Measurements from ENCODE around the gene C16orf89. TPM values are rescaled to one million over a fixed set of nuclear protein-coding genes. Genes with fewer than 3 reads are reported as not detected.

The C16orf89 gene
- total RNA-seq, 3 donors from 2014 or later (not counting 1 experiment from before 2014, with no cell fraction given), result not detected

- ATAC-seq, result no peak
- no peaks in the 10 kb centered on the region for H3K27me3 Mint-ChIP-seq (ENCODE audit: low read depth in 2 of 2)
- no peaks in the 10 kb centered on the region for H3K36me3 ChIP-seq (ENCODE audit: control insufficient read depth, insufficient read depth, low read length)
- 79% methylated on average over 9 of the region's 9 CpGs for WGBS (ENCODE audit: insufficient coverage)
- H3K9me3 Mint-ChIP-seq, result no peaks in the 10 kb centered on the region
- H3K27me3 ChIP-seq (ENCODE audit: control insufficient read depth, insufficient read depth, low read length), result no peaks in the 10 kb centered on the region
- H3K9me3 ChIP-seq (ENCODE audit: control insufficient read depth, insufficient read depth, low read length), result no peaks in the 10 kb centered on the region
- intact Hi-C loops (cut with micrococcal nuclease), result no loop called here
- no peak overlapping the region for H3K27ac Mint-ChIP-seq
- no peaks in the 10 kb centered on the region for H3K4me1 ChIP-seq (ENCODE audit: control insufficient read depth, insufficient read depth, low read length)
- no peak overlapping the region for H3K4me3 Mint-ChIP-seq
- no peak for TF ChIP-seq CTCF (IDR thresholded peaks at IDR 0.05)
- H3K36me3 Mint-ChIP-seq, result no peaks in the 10 kb centered on the region
- no peak overlapping the region for H3K4me3 ChIP-seq (ENCODE audit: low read length)
- no peak for DNase-seq
- no peaks in the 10 kb centered on the region for H3K4me1 Mint-ChIP-seq
- H3K27ac ChIP-seq (ENCODE audit: low read length), result no peak overlapping the region
These were observed 47.0 kb downstream of the C16orf89 start for GRCh38 chr16:5018793-5019192.

GRCh38 chr16:5017678-5017969 is 48.1 kb downstream of the C16orf89 start:
- 95% methylated on average over 5 of the region's 5 CpGs for WGBS (ENCODE audit: insufficient coverage)
- no peaks in the 10 kb centered on the region for H3K4me1 Mint-ChIP-seq
- H3K27me3 Mint-ChIP-seq (ENCODE audit: low read depth in 2 of 2), result no peaks in the 10 kb centered on the region
- H3K4me1 ChIP-seq (ENCODE audit: control insufficient read depth, insufficient read depth, low read length), result no peaks in the 10 kb centered on the region
- H3K9me3 ChIP-seq (ENCODE audit: control insufficient read depth, insufficient read depth, low read length), result no peaks in the 10 kb centered on the region
- no peak for ATAC-seq
- no peaks in the 10 kb centered on the region for H3K27me3 ChIP-seq (ENCODE audit: control insufficient read depth, insufficient read depth, low read length)
- no peak overlapping the region for H3K27ac Mint-ChIP-seq
- no peak for TF ChIP-seq CTCF (IDR thresholded peaks at IDR 0.05)
- H3K9me3 Mint-ChIP-seq, result no peaks in the 10 kb centered on the region
- no peaks in the 10 kb centered on the region for H3K36me3 Mint-ChIP-seq
- no peak overlapping the region for H3K4me3 Mint-ChIP-seq
- intact Hi-C loops (cut with micrococcal nuclease), result no loop called here
- no peak overlapping the region for H3K27ac ChIP-seq (ENCODE audit: low read length)
- H3K4me3 ChIP-seq (ENCODE audit: low read length), result no peak overlapping the region
- no peak for DNase-seq
- H3K36me3 ChIP-seq (ENCODE audit: control insufficient read depth, insufficient read depth, low read length), result no peaks in the 10 kb centered on the region

- H3K36me3 ChIP-seq (ENCODE audit: control insufficient read depth, insufficient read depth, low read length), result no peaks in the 10 kb centered on the region
- Mint-ChIP-seq H3K4me1 (no peaks in the 10 kb centered on the region), H3K9me3 (no peaks in the 10 kb centered on the region), H3K27me3 (ENCODE audit: low read depth in 2 of 2) (no peaks in the 10 kb centered on the region), H3K4me3 (no peak overlapping the region), H3K27ac (no peak overlapping the region), H3K36me3 (no peaks in the 10 kb centered on the region)
- H3K9me3 ChIP-seq (ENCODE audit: control insufficient read depth, insufficient read depth, low read length), result no peaks in the 10 kb centered on the region
- ATAC-seq (no peak), DNase-seq (no peak)
- no peaks in the 10 kb centered on the region for H3K4me1 ChIP-seq (ENCODE audit: control insufficient read depth, insufficient read depth, low read length)
- intact Hi-C loops (cut with micrococcal nuclease), result no loop called here
- no peaks in the 10 kb centered on the region for H3K27me3 ChIP-seq (ENCODE audit: control insufficient read depth, insufficient read depth, low read length)
- WGBS (ENCODE audit: insufficient coverage), result 74% methylated on average over 6 of the region's 6 CpGs
- H3K4me3 ChIP-seq (ENCODE audit: low read length), result no peak overlapping the region
- H3K27ac ChIP-seq (ENCODE audit: low read length), result no peak overlapping the region
- no peak for TF ChIP-seq CTCF (IDR thresholded peaks at IDR 0.05)
These were observed 48.6 kb downstream of the C16orf89 start for GRCh38 chr16:5016967-5017677.

GRCh38 chr16:5015887-5016286 is 49.9 kb downstream of the C16orf89 start:
- Mint-ChIP-seq H3K9me3 (no peaks in the 10 kb centered on the region), H3K36me3 (no peaks in the 10 kb centered on the region), H3K27ac (no peak overlapping the region), H3K4me1 (no peaks in the 10 kb centered on the region), H3K27me3 (ENCODE audit: low read depth in 2 of 2) (peaks cover 0 to 8% of the 10 kb centered on the region in 2 donors), H3K4me3 (no peak overlapping the region)
- no peak overlapping the region for H3K27ac ChIP-seq (ENCODE audit: low read length)
- intact Hi-C loops (cut with micrococcal nuclease), result no loop called here
- no peak overlapping the region for H3K4me3 ChIP-seq (ENCODE audit: low read length)
- H3K4me1 ChIP-seq (ENCODE audit: control insufficient read depth, insufficient read depth, low read length), result no peaks in the 10 kb centered on the region
- H3K9me3 ChIP-seq (ENCODE audit: control insufficient read depth, insufficient read depth, low read length), result no peaks in the 10 kb centered on the region
- 82% methylated on average over 4 of the region's 4 CpGs for WGBS (ENCODE audit: insufficient coverage)
- no peak for TF ChIP-seq CTCF (IDR thresholded peaks at IDR 0.05)
- H3K27me3 ChIP-seq (ENCODE audit: control insufficient read depth, insufficient read depth, low read length), result no peaks in the 10 kb centered on the region
- ATAC-seq, result no peak
- no peaks in the 10 kb centered on the region for H3K36me3 ChIP-seq (ENCODE audit: control insufficient read depth, insufficient read depth, low read length)
- DNase-seq, result no peak

Measured in natural killer cell (primary cell).